ENCODE measurements around the gene VWA3B. TPM values are rescaled to one million over a fixed set of nuclear protein-coding genes. Genes with fewer than 3 reads are reported as not detected.

The VWA3B gene
- polyA plus RNA-seq, 1 donor (not counting 4 experiments of a cell fraction or from before 2014, with no cell fraction given), result not detected

GRCh38 chr2:98110741-98111140 lies 23.8 kb downstream of the VWA3B start:
- Histone ChIP-seq H3K9me3 (ENCODE audit: control insufficient read depth, low read depth, low read length) (no peaks in the 10 kb centered on the region), H2AFZ (ENCODE audit: control insufficient read depth, low read length) (no peak overlapping the region), H3K4me3 (ENCODE audit: control insufficient read depth in 2 of 3, extremely low read depth in 1 of 3, insufficient read depth in 2 of 3, low read depth in 1 of 3, low read length in 3 of 3) (no peak overlapping the region), H3K9ac (ENCODE audit: control insufficient read depth, extremely low read depth, insufficient read depth, low read length) (no peak overlapping the region), H3K4me2 (ENCODE audit: control insufficient read depth, extremely low read depth, insufficient read depth, low read depth, low read length) (no peak overlapping the region), H3K79me2 (ENCODE audit: control insufficient read depth, insufficient read depth, low read length) (no peaks in the 10 kb centered on the region), H3K9me1 (ENCODE audit: control insufficient read depth, extremely low read depth, insufficient read depth, low read length) (no peaks in the 10 kb centered on the region), H3K36me3 (ENCODE audit: control insufficient read depth in 2 of 2, extremely low read depth in 1 of 2, insufficient read depth in 2 of 2, low read length in 2 of 2) (no peaks in the 10 kb centered on the region), H3K27ac (ENCODE audit: control insufficient read depth, insufficient read depth, low read length) (no peak overlapping the region), H3K27me3 (ENCODE audit: control insufficient read depth, extremely low read depth, insufficient read depth, low read length) (no peaks in the 10 kb centered on the region), H3K4me1 (ENCODE audit: control insufficient read depth, extremely low read depth, insufficient read depth, low read length) (no peaks in the 10 kb centered on the region), H4K20me1 (ENCODE audit: control insufficient read depth, extremely low read depth, insufficient read depth, low read length) (no peaks in the 10 kb centered on the region)
- no peak for DNase-seq (ENCODE audit: low read depth, low spot score)
- dilution Hi-C loops (cut with MboI; ENCODE audit: extremely low pct_ligation_motif_present, low sequenced_read_pairs), result no loop called here
- peak; percentile 13 for FAIRE-seq
- TF ChIP-seq, protein P1, sequence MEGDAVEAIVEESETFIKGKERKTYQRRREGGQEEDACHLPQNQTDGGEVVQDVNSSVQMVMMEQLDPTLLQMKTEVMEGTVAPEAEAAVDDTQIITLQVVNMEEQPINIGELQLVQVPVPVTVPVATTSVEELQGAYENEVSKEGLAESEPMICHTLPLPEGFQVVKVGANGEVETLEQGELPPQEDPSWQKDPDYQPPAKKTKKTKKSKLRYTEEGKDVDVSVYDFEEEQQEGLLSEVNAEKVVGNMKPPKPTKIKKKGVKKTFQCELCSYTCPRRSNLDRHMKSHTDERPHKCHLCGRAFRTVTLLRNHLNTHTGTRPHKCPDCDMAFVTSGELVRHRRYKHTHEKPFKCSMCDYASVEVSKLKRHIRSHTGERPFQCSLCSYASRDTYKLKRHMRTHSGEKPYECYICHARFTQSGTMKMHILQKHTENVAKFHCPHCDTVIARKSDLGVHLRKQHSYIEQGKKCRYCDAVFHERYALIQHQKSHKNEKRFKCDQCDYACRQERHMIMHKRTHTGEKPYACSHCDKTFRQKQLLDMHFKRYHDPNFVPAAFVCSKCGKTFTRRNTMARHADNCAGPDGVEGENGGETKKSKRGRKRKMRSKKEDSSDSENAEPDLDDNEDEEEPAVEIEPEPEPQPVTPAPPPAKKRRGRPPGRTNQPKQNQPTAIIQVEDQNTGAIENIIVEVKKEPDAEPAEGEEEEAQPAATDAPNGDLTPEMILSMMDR (optimal IDR thresholded peaks at IDR 0.05 in 1 of 3, IDR thresholded peaks at IDR 0.05 in 1 of 3, conservative IDR thresholded peaks at IDR 0.05 in 1 of 3; ENCODE audit: extremely low read depth in 1 of 3, insufficient read depth in 2 of 3, low read length in 3 of 3), result no peak
- TF ChIP-seq EZH2 (IDR thresholded peaks at IDR 0.05; ENCODE audit: low read length), result no peak

DNA sequence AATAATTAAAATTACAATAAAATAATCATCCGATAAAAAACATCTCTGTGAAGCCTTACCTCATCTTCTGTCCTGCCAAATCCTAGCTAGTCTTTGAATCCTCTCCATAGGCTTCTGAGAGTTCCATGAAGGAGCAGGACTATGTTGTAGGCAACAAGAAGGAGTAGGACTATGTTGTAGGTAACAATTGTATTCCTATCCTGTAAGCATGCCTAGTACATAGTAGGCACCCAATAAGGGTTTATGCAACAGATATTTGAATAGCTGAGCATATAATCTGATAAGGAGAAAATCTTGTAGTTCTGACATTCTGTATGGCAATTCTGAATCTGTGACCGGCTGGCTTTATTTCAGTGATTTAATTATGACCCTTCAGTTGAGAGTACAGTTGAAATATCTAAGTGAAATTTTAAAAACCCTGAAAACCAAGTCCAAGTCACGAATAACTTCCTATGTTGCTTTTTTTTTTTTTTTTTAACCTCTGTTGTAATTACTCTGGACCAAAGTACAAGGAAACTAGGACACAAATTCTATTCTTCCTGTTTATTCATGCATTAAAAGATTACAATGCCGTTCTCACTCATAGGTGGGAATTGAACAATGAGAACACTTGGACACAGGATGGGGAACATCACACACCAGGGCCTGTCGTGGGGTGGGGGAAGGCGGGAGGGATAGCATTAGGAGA lies 27.8 kb downstream of the VWA3B start:
- Histone ChIP-seq H3K79me2 (ENCODE audit: control insufficient read depth, insufficient read depth, low read length) (no peaks in the 10 kb centered on the region), H2AFZ (ENCODE audit: control insufficient read depth, low read length) (no peak overlapping the region), H3K4me1 (ENCODE audit: control insufficient read depth, extremely low read depth, insufficient read depth, low read length) (peaks cover 16% of the 10 kb centered on the region), H4K20me1 (ENCODE audit: control insufficient read depth, extremely low read depth, insufficient read depth, low read length) (no peaks in the 10 kb centered on the region), H3K4me3 (ENCODE audit: control insufficient read depth in 2 of 3, extremely low read depth in 1 of 3, insufficient read depth in 2 of 3, low read depth in 1 of 3, low read length in 3 of 3) (no peak overlapping the region), H3K4me2 (ENCODE audit: control insufficient read depth, extremely low read depth, insufficient read depth, low read depth, low read length) (no peak overlapping the region), H3K9me3 (ENCODE audit: control insufficient read depth, low read depth, low read length) (no peaks in the 10 kb centered on the region), H3K9me1 (ENCODE audit: control insufficient read depth, extremely low read depth, insufficient read depth, low read length) (no peaks in the 10 kb centered on the region), H3K36me3 (ENCODE audit: control insufficient read depth in 2 of 2, extremely low read depth in 1 of 2, insufficient read depth in 2 of 2, low read length in 2 of 2) (no peaks in the 10 kb centered on the region), H3K27ac (ENCODE audit: control insufficient read depth, insufficient read depth, low read length) (no peak overlapping the region), H3K27me3 (ENCODE audit: control insufficient read depth, extremely low read depth, insufficient read depth, low read length) (no peaks in the 10 kb centered on the region), H3K9ac (ENCODE audit: control insufficient read depth, extremely low read depth, insufficient read depth, low read length) (no peak overlapping the region)
- no peak for FAIRE-seq
- dilution Hi-C loops (cut with MboI; ENCODE audit: extremely low pct_ligation_motif_present, low sequenced_read_pairs), result no loop called here
- DNase-seq (ENCODE audit: low read depth, low spot score), result no peak
- TF ChIP-seq EZH2 (IDR thresholded peaks at IDR 0.05; ENCODE audit: low read length), result no peak
- TF ChIP-seq, protein P1 (optimal IDR thresholded peaks at IDR 0.05 in 1 of 3, IDR thresholded peaks at IDR 0.05 in 1 of 3, conservative IDR thresholded peaks at IDR 0.05 in 1 of 3; ENCODE audit: extremely low read depth in 1 of 3, insufficient read depth in 2 of 3, low read length in 3 of 3), result no peak

Measured in keratinocyte (primary cell).